ENCODE results near the gene FBXL5. TPM values are rescaled to one million over a fixed set of nuclear protein-coding genes. Genes with fewer than 3 reads are reported as not detected.

Gene FBXL5
- total RNA-seq, 1 experiment from 2014 or later, result 69.6 TPM

DNA sequence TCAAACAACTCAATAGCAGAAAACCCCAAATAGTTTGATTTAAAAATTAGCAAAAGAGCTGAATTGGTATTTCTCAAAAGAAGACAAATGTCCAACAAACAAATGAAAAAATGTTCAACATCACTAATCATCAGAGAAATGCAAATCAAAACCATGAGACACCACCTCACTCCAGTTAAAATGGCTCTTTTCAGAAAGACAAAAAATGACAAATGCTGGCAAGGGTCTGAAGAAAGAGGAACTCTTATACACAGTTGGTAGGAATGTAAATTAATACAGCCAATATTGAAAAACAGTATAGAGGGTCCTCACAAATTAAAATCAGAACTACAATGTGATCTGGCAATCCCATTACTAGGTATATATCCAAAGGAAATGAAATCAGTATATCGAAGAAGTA lies 70.4 kb downstream of the FBXL5 start (continued):
- TF ChIP-seq SP1 (CRISPR knock-in tag; conservative IDR thresholded peaks at IDR 0.05), result no peak
- TF ChIP-seq, protein P1, sequence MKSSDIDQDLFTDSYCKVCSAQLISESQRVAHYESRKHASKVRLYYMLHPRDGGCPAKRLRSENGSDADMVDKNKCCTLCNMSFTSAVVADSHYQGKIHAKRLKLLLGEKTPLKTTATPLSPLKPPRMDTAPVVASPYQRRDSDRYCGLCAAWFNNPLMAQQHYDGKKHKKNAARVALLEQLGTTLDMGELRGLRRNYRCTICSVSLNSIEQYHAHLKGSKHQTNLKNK (CRISPR knock-in tag; IDR thresholded peaks at IDR 0.05), result no peak
- no peak for TF ChIP-seq NR1H2 (CRISPR knock-in tag; IDR thresholded peaks at IDR 0.05)
- no peak for TF ChIP-seq ZNF396 (CRISPR knock-in tag; IDR thresholded peaks at IDR 0.05; ENCODE audit: borderline replicate concordance)
- TF ChIP-seq, protein P2, sequence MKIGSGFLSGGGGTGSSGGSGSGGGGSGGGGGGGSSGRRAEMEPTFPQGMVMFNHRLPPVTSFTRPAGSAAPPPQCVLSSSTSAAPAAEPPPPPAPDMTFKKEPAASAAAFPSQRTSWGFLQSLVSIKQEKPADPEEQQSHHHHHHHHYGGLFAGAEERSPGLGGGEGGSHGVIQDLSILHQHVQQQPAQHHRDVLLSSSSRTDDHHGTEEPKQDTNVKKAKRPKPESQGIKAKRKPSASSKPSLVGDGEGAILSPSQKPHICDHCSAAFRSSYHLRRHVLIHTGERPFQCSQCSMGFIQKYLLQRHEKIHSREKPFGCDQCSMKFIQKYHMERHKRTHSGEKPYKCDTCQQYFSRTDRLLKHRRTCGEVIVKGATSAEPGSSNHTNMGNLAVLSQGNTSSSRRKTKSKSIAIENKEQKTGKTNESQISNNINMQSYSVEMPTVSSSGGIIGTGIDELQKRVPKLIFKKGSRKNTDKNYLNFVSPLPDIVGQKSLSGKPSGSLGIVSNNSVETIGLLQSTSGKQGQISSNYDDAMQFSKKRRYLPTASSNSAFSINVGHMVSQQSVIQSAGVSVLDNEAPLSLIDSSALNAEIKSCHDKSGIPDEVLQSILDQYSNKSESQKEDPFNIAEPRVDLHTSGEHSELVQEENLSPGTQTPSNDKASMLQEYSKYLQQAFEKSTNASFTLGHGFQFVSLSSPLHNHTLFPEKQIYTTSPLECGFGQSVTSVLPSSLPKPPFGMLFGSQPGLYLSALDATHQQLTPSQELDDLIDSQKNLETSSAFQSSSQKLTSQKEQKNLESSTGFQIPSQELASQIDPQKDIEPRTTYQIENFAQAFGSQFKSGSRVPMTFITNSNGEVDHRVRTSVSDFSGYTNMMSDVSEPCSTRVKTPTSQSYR (CRISPR knock-in tag; IDR thresholded peaks at IDR 0.05), result no peak
- TF ChIP-seq, protein P3, sequence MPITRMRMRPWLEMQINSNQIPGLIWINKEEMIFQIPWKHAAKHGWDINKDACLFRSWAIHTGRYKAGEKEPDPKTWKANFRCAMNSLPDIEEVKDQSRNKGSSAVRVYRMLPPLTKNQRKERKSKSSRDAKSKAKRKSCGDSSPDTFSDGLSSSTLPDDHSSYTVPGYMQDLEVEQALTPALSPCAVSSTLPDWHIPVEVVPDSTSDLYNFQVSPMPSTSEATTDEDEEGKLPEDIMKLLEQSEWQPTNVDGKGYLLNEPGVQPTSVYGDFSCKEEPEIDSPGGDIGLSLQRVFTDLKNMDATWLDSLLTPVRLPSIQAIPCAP (CRISPR knock-in tag; IDR thresholded peaks at IDR 0.05), result no peak
- TF ChIP-seq TEAD1 (CRISPR knock-in tag; IDR thresholded peaks at IDR 0.05), result no peak
- no peak for TF ChIP-seq MXD4 (CRISPR knock-in tag; IDR thresholded peaks at IDR 0.05; ENCODE audit: borderline replicate concordance)

DNA sequence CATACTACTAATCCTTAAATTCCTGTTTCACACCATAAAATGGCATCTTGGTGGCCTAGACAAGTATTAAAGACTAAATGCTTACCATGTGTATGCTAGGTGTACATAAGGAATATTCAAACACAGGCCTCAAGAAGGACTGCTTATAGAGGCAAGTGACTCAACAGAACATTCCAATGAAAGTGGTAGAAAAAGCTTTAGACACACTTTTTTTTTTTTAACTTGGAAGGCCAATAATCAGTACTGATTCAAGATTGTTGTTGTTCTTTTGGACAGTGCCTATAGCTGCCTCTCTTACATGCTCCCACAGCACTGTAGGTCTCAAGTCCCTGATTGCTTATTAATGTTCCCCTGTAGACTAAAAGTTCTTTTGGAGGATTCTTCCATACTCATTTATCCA lies 77.6 kb downstream of the FBXL5 start:
- Mint-ChIP-seq H3K4me1 (no peaks in the 10 kb centered on the region), H3K36me3 (no peaks in the 10 kb centered on the region), H3K4me3 (no peak overlapping the region), H3K9me3 (no peaks in the 10 kb centered on the region), H3K27me3 (ENCODE audit: low read depth) (no peaks in the 10 kb centered on the region), H3K27ac (no peak overlapping the region)
- DNase-seq (ENCODE audit: low spot score) (no peak), ATAC-seq (no peak)
- ChIA-PET POLR2A (no interaction called here), CTCF (no interaction called here)
- TF ChIP-seq TEAD4 (CRISPR knock-in tag; IDR thresholded peaks at IDR 0.05), result no peak
- TF ChIP-seq, protein P4, sequence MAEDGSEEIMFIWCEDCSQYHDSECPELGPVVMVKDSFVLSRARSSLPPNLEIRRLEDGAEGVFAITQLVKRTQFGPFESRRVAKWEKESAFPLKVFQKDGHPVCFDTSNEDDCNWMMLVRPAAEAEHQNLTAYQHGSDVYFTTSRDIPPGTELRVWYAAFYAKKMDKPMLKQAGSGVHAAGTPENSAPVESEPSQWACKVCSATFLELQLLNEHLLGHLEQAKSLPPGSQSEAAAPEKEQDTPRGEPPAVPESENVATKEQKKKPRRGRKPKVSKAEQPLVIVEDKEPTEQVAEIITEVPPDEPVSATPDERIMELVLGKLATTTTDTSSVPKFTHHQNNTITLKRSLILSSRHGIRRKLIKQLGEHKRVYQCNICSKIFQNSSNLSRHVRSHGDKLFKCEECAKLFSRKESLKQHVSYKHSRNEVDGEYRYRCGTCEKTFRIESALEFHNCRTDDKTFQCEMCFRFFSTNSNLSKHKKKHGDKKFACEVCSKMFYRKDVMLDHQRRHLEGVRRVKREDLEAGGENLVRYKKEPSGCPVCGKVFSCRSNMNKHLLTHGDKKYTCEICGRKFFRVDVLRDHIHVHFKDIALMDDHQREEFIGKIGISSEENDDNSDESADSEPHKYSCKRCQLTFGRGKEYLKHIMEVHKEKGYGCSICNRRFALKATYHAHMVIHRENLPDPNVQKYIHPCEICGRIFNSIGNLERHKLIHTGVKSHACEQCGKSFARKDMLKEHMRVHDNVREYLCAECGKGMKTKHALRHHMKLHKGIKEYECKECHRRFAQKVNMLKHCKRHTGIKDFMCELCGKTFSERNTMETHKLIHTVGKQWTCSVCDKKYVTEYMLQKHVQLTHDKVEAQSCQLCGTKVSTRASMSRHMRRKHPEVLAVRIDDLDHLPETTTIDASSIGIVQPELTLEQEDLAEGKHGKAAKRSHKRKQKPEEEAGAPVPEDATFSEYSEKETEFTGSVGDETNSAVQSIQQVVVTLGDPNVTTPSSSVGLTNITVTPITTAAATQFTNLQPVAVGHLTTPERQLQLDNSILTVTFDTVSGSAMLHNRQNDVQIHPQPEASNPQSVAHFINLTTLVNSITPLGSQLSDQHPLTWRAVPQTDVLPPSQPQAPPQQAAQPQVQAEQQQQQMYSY (CRISPR knock-in tag; IDR thresholded peaks at IDR 0.05), result no peak
- TF ChIP-seq, protein P5, sequence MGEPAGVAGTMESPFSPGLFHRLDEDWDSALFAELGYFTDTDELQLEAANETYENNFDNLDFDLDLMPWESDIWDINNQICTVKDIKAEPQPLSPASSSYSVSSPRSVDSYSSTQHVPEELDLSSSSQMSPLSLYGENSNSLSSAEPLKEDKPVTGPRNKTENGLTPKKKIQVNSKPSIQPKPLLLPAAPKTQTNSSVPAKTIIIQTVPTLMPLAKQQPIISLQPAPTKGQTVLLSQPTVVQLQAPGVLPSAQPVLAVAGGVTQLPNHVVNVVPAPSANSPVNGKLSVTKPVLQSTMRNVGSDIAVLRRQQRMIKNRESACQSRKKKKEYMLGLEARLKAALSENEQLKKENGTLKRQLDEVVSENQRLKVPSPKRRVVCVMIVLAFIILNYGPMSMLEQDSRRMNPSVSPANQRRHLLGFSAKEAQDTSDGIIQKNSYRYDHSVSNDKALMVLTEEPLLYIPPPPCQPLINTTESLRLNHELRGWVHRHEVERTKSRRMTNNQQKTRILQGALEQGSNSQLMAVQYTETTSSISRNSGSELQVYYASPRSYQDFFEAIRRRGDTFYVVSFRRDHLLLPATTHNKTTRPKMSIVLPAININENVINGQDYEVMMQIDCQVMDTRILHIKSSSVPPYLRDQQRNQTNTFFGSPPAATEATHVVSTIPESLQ (CRISPR knock-in tag; IDR thresholded peaks at IDR 0.05), result no peak
- TF ChIP-seq RELA (CRISPR knock-in tag; IDR thresholded peaks at IDR 0.05; ENCODE audit: borderline replicate concordance), result no peak
- no peak for TF ChIP-seq FOXK1 (CRISPR knock-in tag; IDR thresholded peaks at IDR 0.05)
- TF ChIP-seq GABPB1 (CRISPR knock-in tag; IDR thresholded peaks at IDR 0.05), result no peak
- TF ChIP-seq SOX15 (CRISPR knock-in tag; IDR thresholded peaks at IDR 0.05), result no peak
- no peak for TF ChIP-seq PRRX2 (CRISPR knock-in tag; IDR thresholded peaks at IDR 0.05)
- TF ChIP-seq, protein P6, sequence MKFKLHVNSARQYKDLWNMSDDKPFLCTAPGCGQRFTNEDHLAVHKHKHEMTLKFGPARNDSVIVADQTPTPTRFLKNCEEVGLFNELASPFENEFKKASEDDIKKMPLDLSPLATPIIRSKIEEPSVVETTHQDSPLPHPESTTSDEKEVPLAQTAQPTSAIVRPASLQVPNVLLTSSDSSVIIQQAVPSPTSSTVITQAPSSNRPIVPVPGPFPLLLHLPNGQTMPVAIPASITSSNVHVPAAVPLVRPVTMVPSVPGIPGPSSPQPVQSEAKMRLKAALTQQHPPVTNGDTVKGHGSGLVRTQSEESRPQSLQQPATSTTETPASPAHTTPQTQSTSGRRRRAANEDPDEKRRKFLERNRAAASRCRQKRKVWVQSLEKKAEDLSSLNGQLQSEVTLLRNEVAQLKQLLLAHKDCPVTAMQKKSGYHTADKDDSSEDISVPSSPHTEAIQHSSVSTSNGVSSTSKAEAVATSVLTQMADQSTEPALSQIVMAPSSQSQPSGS (CRISPR knock-in tag; IDR thresholded peaks at IDR 0.05; ENCODE audit: borderline replicate concordance, low read depth), result no peak
- TF ChIP-seq RORB (CRISPR knock-in tag; IDR thresholded peaks at IDR 0.05), result no peak
- no peak for TF ChIP-seq NFE2L1 (CRISPR knock-in tag; IDR thresholded peaks at IDR 0.05)
- TF ChIP-seq, protein P7, sequence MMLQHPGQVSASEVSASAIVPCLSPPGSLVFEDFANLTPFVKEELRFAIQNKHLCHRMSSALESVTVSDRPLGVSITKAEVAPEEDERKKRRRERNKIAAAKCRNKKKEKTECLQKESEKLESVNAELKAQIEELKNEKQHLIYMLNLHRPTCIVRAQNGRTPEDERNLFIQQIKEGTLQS (CRISPR knock-in tag; conservative IDR thresholded peaks at IDR 0.05), result no peak
- TF ChIP-seq, protein P8, sequence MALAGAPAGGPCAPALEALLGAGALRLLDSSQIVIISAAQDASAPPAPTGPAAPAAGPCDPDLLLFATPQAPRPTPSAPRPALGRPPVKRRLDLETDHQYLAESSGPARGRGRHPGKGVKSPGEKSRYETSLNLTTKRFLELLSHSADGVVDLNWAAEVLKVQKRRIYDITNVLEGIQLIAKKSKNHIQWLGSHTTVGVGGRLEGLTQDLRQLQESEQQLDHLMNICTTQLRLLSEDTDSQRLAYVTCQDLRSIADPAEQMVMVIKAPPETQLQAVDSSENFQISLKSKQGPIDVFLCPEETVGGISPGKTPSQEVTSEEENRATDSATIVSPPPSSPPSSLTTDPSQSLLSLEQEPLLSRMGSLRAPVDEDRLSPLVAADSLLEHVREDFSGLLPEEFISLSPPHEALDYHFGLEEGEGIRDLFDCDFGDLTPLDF (CRISPR knock-in tag; IDR thresholded peaks at IDR 0.05), result no peak
